Suprapubic skin (tissue), 3 donors: ENCODE measurements around the gene NUDT21.

Source experiments
- CTCF ChIP-seq, 2 donors: fragments of 200-600 bp in 1 of 2; fragments of 450-650 bp in 1 of 2; sonication (generic) in 1 of 2; IDR thresholded peaks; one replicate each; pipeline ENCODE4 v1.5.1; 2016 to 2019; ENCODE audit warnings: antibody characterized with exemption in 2 of 2, mild to moderate bottlenecking in 1 of 2, moderate library complexity in 1 of 2
- POLR2AphosphoS5 ChIP-seq, 3 donors: sonication (generic); formaldehyde crosslinking; IDR thresholded peaks; one replicate each; pipeline ENCODE4 v1.6.1; 2017; ENCODE audit warnings: antibody characterized with exemption in 3 of 3

GRCh38 chr16:56463153-56463552, 12.0 kb upstream of the NUDT21 start:
- TF ChIP-seq CTCF (IDR thresholded peaks at IDR 0.05) (no peak), POLR2AphosphoS5 (IDR thresholded peaks at IDR 0.05) (no peak)
